K562 (cell line): ENCODE results near the gene CIAO2B. TPM values are rescaled to one million over a fixed set of nuclear protein-coding genes. Genes with fewer than 3 reads are reported as not detected.
A peak's percentile ranks its signal among the peaks of the same experiment; 100 is the strongest.

ENCODE experiments used
- FOXP1 ChIP-seq: sonication (generic); formaldehyde crosslinking; IDR thresholded peaks from 2 replicates; pipeline ENCODE4 v1.8.0; 2022; ENCODE audit warnings: mild to moderate bottlenecking, missing genetic modification reagents
- ID3 ChIP-seq, 2 experiments: fragments of 250-450 bp in 1 of 2; fragments of 450-650 bp in 1 of 2; sonication (Bioruptor Pico) in 1 of 2; IDR thresholded peaks; 2 replicates each; pipeline versions ENCODE4 v1.6.1 to v1.8.0; 2016 to 2021; ENCODE audit warnings: mild to moderate bottlenecking in 2 of 2, moderate library complexity in 2 of 2, missing compliant biosample characterization in 1 of 2, missing genetic modification characterization in 1 of 2
- IRF9 ChIP-seq: fragments of 450-650 bp; IDR thresholded peaks from 2 replicates; pipeline ENCODE4 v1.6.1; 2016; ENCODE audit warnings: missing biosample characterization, missing genetic modification characterization
- MBD2 ChIP-seq: sonication (generic); IDR thresholded peaks from 2 replicates; pipeline ENCODE4 v1.6.1; 2016; ENCODE audit warnings: low read depth, borderline replicate concordance
- SOX6 ChIP-seq: fragments of 450-650 bp; IDR thresholded peaks from 2 replicates; pipeline ENCODE4 v1.6.1; 2014; ENCODE audit warnings: mild to moderate bottlenecking
- ZFX ChIP-seq: sonication (generic); formaldehyde crosslinking; IDR thresholded peaks from 2 replicates; pipeline ENCODE4 v1.8.0; 2022; ENCODE audit warnings: mild to moderate bottlenecking, missing genetic modification reagents, moderate library complexity
- ZNF140 ChIP-seq: fragments of 250-450 bp; sonication (Bioruptor Pico); IDR thresholded peaks from 2 replicates; pipeline ENCODE4 v1.8.0; 2021; ENCODE audit warnings: moderate library complexity, mild to moderate bottlenecking, inconsistent platforms
- ZNF184 ChIP-seq: sonication (generic); formaldehyde crosslinking; IDR thresholded peaks from 2 replicates; pipeline ENCODE4 v1.5.0; 2020; ENCODE audit warnings: missing genetic modification reagents
- ZNF592 ChIP-seq: fragments of 450-650 bp; IDR thresholded peaks from 2 replicates; pipeline ENCODE4 v1.6.1; 2017; ENCODE audit warnings: antibody characterized with exemption, mild to moderate bottlenecking
- ZNF639 ChIP-seq, 2 experiments: fragments of 200-800 bp in 1 of 2; sonication (Bioruptor generic) in 1 of 2; sonication (generic) in 1 of 2; formaldehyde crosslinking in 1 of 2; IDR thresholded peaks in 1 of 2; conservative IDR thresholded peaks in 1 of 2; 2 replicates each; pipeline versions ENCODE4 v1.5.0 to v1.6.1; 2016 to 2020; ENCODE audit warnings: missing compliant biosample characterization in 1 of 2, missing genetic modification characterization in 1 of 2, missing genetic modification reagents in 1 of 2
- ZNF644 ChIP-seq: fragments of 200-800 bp; sonication (Bioruptor generic); IDR thresholded peaks from 2 replicates; pipeline ENCODE4 v1.6.1; 2016; ENCODE audit warnings: low read depth, missing genetic modification characterization, missing compliant biosample characterization
- polyA plus RNA-seq, 8 experiments: library from polyadenylated mRNA; depleted of rRNA in 4 of 8; stranded (reverse) in 5 of 8; unstranded in 3 of 8; fragments of >200 nt; fragmentation: Nextera tagmentation in 2 of 8; fragmentation: Illumina TruSeq in 1 of 8; extraction: Ambion mirVana in 2 of 8; extraction: Trizol in 1 of 8; gene quantifications; 2 replicates each; pipeline versions ENCODE4 v1.2.1 to v1.2.3, GENCODE V29; 2011 to 2014; ENCODE audit warnings: inconsistent platforms in 1 of 8, missing spikeins in 1 of 8
- total RNA-seq, 7 experiments: library from RNA; depleted of rRNA in 6 of 7; stranded (reverse); fragments of >200 nt in 6 of 7; fragmentation: Illumina TruSeq in 2 of 7; extraction: Trizol in 2 of 7; gene quantifications; 2 replicates each; pipeline versions ENCODE4 v1.2.1 to v1.2.3, GENCODE V29; 2011 to 2021; ENCODE audit warnings: low replicate concordance in 1 of 7
- TF ChIP-seq, protein P1 (sequence below): fragments of 250-450 bp; sonication (Bioruptor Pico); IDR thresholded peaks from 2 replicates; pipeline ENCODE4 v1.5.0; 2020; ENCODE audit warnings: mild to moderate bottlenecking
- TF ChIP-seq, protein P2 (sequence below): sonication (generic); formaldehyde crosslinking; IDR thresholded peaks from 2 replicates; pipeline ENCODE4 v1.8.0; 2022; ENCODE audit warnings: missing genetic modification reagents, mild to moderate bottlenecking, borderline replicate concordance
- TF ChIP-seq, protein P3 (sequence below): sonication (generic); formaldehyde crosslinking; IDR thresholded peaks from 2 replicates; pipeline ENCODE4 v1.8.1; 2022; ENCODE audit warnings: missing genetic modification reagents

The CIAO2B gene
- total and polyA plus RNA-seq, 9 of the 15 experiments (the other 6 are each of a cell fraction or from before 2014, with no cell fraction given), result 86.8 to 182 (median 113) TPM

- TF ChIP-seq ZNF639 (CRISPR knock-in tag; conservative IDR thresholded peaks at IDR 0.05 in 1 of 2, IDR thresholded peaks at IDR 0.05 in 1 of 2), result 0 out of 4 replicates have a peak, but pooled peaks of 1 of the 2 experiments have one; percentile 22
- TF ChIP-seq ZNF184, result no peak
- peak; percentile 88 for TF ChIP-seq IRF9 (tag)
- TF ChIP-seq ZFX (CRISPR knock-in tag), result peak; percentile 79
- TF ChIP-seq ID3 (CRISPR knock-in tag; IDR thresholded peaks at IDR 0.05), result no peak
- TF ChIP-seq ID3 (tag; IDR thresholded peaks at IDR 0.05), result 0 out of 2 replicates have a peak, but pooled peaks have one; percentile 50
- no peak for TF ChIP-seq MBD2
- no peak for TF ChIP-seq ZNF592
- TF ChIP-seq, protein P1, sequence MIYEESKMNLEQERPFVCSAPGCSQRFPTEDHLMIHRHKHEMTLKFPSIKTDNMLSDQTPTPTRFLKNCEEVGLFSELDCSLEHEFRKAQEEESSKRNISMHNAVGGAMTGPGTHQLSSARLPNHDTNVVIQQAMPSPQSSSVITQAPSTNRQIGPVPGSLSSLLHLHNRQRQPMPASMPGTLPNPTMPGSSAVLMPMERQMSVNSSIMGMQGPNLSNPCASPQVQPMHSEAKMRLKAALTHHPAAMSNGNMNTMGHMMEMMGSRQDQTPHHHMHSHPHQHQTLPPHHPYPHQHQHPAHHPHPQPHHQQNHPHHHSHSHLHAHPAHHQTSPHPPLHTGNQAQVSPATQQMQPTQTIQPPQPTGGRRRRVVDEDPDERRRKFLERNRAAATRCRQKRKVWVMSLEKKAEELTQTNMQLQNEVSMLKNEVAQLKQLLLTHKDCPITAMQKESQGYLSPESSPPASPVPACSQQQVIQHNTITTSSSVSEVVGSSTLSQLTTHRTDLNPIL, result peak; percentile 53; the same call in 1 of the 2 replicates
- TF ChIP-seq, protein P2, sequence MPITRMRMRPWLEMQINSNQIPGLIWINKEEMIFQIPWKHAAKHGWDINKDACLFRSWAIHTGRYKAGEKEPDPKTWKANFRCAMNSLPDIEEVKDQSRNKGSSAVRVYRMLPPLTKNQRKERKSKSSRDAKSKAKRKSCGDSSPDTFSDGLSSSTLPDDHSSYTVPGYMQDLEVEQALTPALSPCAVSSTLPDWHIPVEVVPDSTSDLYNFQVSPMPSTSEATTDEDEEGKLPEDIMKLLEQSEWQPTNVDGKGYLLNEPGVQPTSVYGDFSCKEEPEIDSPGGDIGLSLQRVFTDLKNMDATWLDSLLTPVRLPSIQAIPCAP (CRISPR knock-in tag), result no peak
- peak; percentile 45; the same call in 1 of the 2 replicates for TF ChIP-seq FOXP1
- peak; percentile 77; the same call in 1 of the 2 replicates for TF ChIP-seq ZNF644
- no peak for TF ChIP-seq SOX6
- no peak for TF ChIP-seq ZNF140 (CRISPR knock-in tag)
- TF ChIP-seq, protein P3, sequence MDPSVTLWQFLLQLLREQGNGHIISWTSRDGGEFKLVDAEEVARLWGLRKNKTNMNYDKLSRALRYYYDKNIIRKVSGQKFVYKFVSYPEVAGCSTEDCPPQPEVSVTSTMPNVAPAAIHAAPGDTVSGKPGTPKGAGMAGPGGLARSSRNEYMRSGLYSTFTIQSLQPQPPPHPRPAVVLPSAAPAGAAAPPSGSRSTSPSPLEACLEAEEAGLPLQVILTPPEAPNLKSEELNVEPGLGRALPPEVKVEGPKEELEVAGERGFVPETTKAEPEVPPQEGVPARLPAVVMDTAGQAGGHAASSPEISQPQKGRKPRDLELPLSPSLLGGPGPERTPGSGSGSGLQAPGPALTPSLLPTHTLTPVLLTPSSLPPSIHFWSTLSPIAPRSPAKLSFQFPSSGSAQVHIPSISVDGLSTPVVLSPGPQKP (CRISPR knock-in tag), result no peak
Observed at GRCh38 chr16:66899310-66899944, 34.8 kb downstream of the CIAO2B start (continued).
